ENCODE results near the gene SNX8. TPM values are rescaled to one million over a fixed set of nuclear protein-coding genes. Genes with fewer than 3 reads are reported as not detected.
"Not testable (repeated sequence)": the region's sequence is repeated elsewhere in the genome, so short reads cannot be mapped to it uniquely, and the experiment has no call there.

Gene SNX8
- total and polyA plus RNA-seq, 4 donors: 8.7 to 20.8 (median 14.8) TPM

- TF ChIP-seq JUND (IDR thresholded peaks at IDR 0.05) (no peak), SP1 (IDR thresholded peaks at IDR 0.05) (no peak), YY1 (IDR thresholded peaks at IDR 0.05) (no peak), TAF1 (conservative IDR thresholded peaks at IDR 0.05) (no peak), HNF4A (conservative IDR thresholded peaks at IDR 0.05) (no peak)
- Histone ChIP-seq H3K36me3 (ENCODE audit: control insufficient read depth in 4 of 4, insufficient read depth in 3 of 4, low read depth in 1 of 4, low read length in 3 of 4) (no peaks in the 10 kb centered on the region), H3K27ac (ENCODE audit: low read depth in 1 of 2, low read length in 2 of 2) (no peak overlapping the region), H3K27me3 (ENCODE audit: control insufficient read depth in 4 of 4, insufficient read depth in 4 of 4, low read length in 3 of 4) (no peaks in the 10 kb centered on the region), H3K4me3 (ENCODE audit: low read depth in 1 of 3, low read length in 3 of 3) (no peak overlapping the region), H3K9ac (ENCODE audit: low read depth in 1 of 2, low read length in 2 of 2) (no peak overlapping the region), H3K4me1 (ENCODE audit: control insufficient read depth in 4 of 4, insufficient read depth in 4 of 4, low read length in 3 of 4) (peaks cover 3 to 15% (median 7%) of the 10 kb centered on the region in 4 donors), H3K9me3 (ENCODE audit: control insufficient read depth in 4 of 4, low read length in 3 of 4) (no peaks in the 10 kb centered on the region)
- WGBS: 92% methylated on average over 12 of the region's 12 CpGs
- DNase-seq (ENCODE audit: low spot score): no peak
Measured at GRCh38 chr7:2350861-2351260, 36.6 kb upstream of the SNX8 start.

- no peak overlapping the region for H3K27ac ChIP-seq (ENCODE audit: low read depth in 1 of 2, low read length in 2 of 2)
- TF ChIP-seq GABPA (IDR thresholded peaks at IDR 0.05 in 1 of 2, conservative IDR thresholded peaks at IDR 0.05 in 1 of 2) (no peak), RXRA (IDR thresholded peaks at IDR 0.05) (no peak), FOXA1 (IDR thresholded peaks at IDR 0.05) (no peak), TAF1 (conservative IDR thresholded peaks at IDR 0.05) (no peak), SP1 (IDR thresholded peaks at IDR 0.05) (no peak), JUND (IDR thresholded peaks at IDR 0.05) (no peak), REST (IDR thresholded peaks at IDR 0.05) (no peak), EGR1 (IDR thresholded peaks at IDR 0.05; ENCODE audit: low read depth in 2 of 2) (no peak)
- TF ChIP-seq, protein P1, sequence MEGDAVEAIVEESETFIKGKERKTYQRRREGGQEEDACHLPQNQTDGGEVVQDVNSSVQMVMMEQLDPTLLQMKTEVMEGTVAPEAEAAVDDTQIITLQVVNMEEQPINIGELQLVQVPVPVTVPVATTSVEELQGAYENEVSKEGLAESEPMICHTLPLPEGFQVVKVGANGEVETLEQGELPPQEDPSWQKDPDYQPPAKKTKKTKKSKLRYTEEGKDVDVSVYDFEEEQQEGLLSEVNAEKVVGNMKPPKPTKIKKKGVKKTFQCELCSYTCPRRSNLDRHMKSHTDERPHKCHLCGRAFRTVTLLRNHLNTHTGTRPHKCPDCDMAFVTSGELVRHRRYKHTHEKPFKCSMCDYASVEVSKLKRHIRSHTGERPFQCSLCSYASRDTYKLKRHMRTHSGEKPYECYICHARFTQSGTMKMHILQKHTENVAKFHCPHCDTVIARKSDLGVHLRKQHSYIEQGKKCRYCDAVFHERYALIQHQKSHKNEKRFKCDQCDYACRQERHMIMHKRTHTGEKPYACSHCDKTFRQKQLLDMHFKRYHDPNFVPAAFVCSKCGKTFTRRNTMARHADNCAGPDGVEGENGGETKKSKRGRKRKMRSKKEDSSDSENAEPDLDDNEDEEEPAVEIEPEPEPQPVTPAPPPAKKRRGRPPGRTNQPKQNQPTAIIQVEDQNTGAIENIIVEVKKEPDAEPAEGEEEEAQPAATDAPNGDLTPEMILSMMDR (IDR thresholded peaks at IDR 0.05; ENCODE audit: low read depth, low read length, missing input control): no peak
- TF ChIP-seq, protein P2, sequence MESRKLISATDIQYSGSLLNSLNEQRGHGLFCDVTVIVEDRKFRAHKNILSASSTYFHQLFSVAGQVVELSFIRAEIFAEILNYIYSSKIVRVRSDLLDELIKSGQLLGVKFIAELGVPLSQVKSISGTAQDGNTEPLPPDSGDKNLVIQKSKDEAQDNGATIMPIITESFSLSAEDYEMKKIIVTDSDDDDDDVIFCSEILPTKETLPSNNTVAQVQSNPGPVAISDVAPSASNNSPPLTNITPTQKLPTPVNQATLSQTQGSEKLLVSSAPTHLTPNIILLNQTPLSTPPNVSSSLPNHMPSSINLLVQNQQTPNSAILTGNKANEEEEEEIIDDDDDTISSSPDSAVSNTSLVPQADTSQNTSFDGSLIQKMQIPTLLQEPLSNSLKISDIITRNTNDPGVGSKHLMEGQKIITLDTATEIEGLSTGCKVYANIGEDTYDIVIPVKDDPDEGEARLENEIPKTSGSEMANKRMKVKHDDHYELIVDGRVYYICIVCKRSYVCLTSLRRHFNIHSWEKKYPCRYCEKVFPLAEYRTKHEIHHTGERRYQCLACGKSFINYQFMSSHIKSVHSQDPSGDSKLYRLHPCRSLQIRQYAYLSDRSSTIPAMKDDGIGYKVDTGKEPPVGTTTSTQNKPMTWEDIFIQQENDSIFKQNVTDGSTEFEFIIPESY (IDR thresholded peaks at IDR 0.05): no peak
- TF ChIP-seq, protein P3, sequence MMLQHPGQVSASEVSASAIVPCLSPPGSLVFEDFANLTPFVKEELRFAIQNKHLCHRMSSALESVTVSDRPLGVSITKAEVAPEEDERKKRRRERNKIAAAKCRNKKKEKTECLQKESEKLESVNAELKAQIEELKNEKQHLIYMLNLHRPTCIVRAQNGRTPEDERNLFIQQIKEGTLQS (IDR thresholded peaks at IDR 0.05): no peak
- no peaks in the 10 kb centered on the region for H3K9me3 ChIP-seq (ENCODE audit: control insufficient read depth in 4 of 4, low read length in 3 of 4)
- no peaks in the 10 kb centered on the region for H3K36me3 ChIP-seq (ENCODE audit: control insufficient read depth in 4 of 4, insufficient read depth in 3 of 4, low read depth in 1 of 4, low read length in 3 of 4)
- no peak overlapping the region for H3K4me3 ChIP-seq (ENCODE audit: low read depth in 1 of 3, low read length in 3 of 3)
- H3K4me1 ChIP-seq (ENCODE audit: control insufficient read depth in 4 of 4, insufficient read depth in 4 of 4, low read length in 3 of 4): peaks cover 3 to 9% (median 5%) of the 10 kb centered on the region in 4 donors
- H3K27me3 ChIP-seq (ENCODE audit: control insufficient read depth in 4 of 4, insufficient read depth in 4 of 4, low read length in 3 of 4): no peaks in the 10 kb centered on the region
- 95% methylated on average over 9 of the region's 9 CpGs for WGBS
- no peak overlapping the region for H3K9ac ChIP-seq (ENCODE audit: low read depth in 1 of 2, low read length in 2 of 2)
- DNase-seq (ENCODE audit: low spot score): no peak
Measured at GRCh38 chr7:2350055-2350454, 35.8 kb upstream of the SNX8 start.

GRCh38 chr7:2347351-2348063, 33.3 kb upstream of the SNX8 start:
- DNase-seq (ENCODE audit: low spot score); H3K9ac ChIP-seq (ENCODE audit: low read depth in 1 of 2, low read length in 2 of 2); H3K27me3 ChIP-seq (ENCODE audit: control insufficient read depth in 4 of 4, insufficient read depth in 4 of 4, low read length in 3 of 4); H3K4me3 ChIP-seq (ENCODE audit: low read depth in 1 of 3, low read length in 3 of 3); H3K36me3 ChIP-seq (ENCODE audit: control insufficient read depth in 4 of 4, insufficient read depth in 3 of 4, low read depth in 1 of 4, low read length in 3 of 4); H3K4me1 ChIP-seq (ENCODE audit: control insufficient read depth in 4 of 4, insufficient read depth in 4 of 4, low read length in 3 of 4); H3K9me3 ChIP-seq (ENCODE audit: control insufficient read depth in 4 of 4, low read length in 3 of 4); H3K27ac ChIP-seq (ENCODE audit: low read depth in 1 of 2, low read length in 2 of 2): not testable (repeated sequence)
- 84% methylated on average over 15 of the region's 15 CpGs for WGBS

Data from liver (tissue), 9 donors.